Gastroesophageal sphincter (tissue), 3 donors: ENCODE data around the gene STK33.

ENCODE experiments used
- EP300 ChIP-seq: sonication (generic); formaldehyde crosslinking; IDR thresholded peaks from one replicate; pipeline ENCODE4 v1.6.1; 2017; ENCODE audit warnings: antibody characterized with exemption, mild to moderate bottlenecking
- POLR2A ChIP-seq, 2 donors: fragments of 450-650 bp; IDR thresholded peaks; one replicate each; pipeline ENCODE4 v1.6.1; 2017; ENCODE audit warnings: antibody characterized with exemption in 2 of 2, mild to moderate bottlenecking in 2 of 2, moderate library complexity in 1 of 2
- POLR2AphosphoS5 ChIP-seq: sonication (generic); formaldehyde crosslinking; IDR thresholded peaks from one replicate; pipeline ENCODE4 v1.6.1; 2017; ENCODE audit warnings: antibody characterized with exemption
- TF ChIP-seq, protein P1 (sequence below), 4 experiments: fragments of 200-600 bp in 2 of 4; fragments of 450-650 bp in 2 of 4; sonication (generic) in 1 of 4; IDR thresholded peaks; one replicate each; pipeline ENCODE4 v1.5.1; 2017 to 2019; ENCODE audit warnings: antibody characterized with exemption in 4 of 4, mild to moderate bottlenecking in 2 of 4, moderate library complexity in 2 of 4

DNA sequence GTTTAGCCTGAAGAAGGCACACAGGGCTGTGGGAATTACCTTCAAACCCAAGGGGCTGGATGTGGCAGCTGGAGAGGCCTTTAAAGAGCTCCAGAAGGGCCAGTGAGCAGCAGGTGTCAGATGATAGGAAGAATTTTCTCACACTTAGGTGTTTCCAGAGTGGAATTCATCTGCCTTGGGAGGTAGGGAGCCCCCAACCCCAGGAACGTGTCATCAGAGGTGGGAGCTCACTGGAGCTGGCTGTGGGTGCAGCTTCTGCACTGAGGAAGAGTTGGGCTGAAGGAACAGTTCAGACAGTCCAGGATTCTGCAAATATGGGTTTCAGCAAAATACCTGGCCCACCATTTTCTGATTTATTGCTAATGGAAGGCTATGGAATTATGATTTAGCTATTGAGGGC, 210.8 kb downstream of the STK33 start:
- TF ChIP-seq POLR2A (IDR thresholded peaks at IDR 0.05) (no peak), EP300 (no peak), POLR2AphosphoS5 (no peak)
- TF ChIP-seq, protein P1, sequence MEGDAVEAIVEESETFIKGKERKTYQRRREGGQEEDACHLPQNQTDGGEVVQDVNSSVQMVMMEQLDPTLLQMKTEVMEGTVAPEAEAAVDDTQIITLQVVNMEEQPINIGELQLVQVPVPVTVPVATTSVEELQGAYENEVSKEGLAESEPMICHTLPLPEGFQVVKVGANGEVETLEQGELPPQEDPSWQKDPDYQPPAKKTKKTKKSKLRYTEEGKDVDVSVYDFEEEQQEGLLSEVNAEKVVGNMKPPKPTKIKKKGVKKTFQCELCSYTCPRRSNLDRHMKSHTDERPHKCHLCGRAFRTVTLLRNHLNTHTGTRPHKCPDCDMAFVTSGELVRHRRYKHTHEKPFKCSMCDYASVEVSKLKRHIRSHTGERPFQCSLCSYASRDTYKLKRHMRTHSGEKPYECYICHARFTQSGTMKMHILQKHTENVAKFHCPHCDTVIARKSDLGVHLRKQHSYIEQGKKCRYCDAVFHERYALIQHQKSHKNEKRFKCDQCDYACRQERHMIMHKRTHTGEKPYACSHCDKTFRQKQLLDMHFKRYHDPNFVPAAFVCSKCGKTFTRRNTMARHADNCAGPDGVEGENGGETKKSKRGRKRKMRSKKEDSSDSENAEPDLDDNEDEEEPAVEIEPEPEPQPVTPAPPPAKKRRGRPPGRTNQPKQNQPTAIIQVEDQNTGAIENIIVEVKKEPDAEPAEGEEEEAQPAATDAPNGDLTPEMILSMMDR (IDR thresholded peaks at IDR 0.05), result no peak
